Measurements from ENCODE around the gene TAF15.

TAF15 gene

DNA sequence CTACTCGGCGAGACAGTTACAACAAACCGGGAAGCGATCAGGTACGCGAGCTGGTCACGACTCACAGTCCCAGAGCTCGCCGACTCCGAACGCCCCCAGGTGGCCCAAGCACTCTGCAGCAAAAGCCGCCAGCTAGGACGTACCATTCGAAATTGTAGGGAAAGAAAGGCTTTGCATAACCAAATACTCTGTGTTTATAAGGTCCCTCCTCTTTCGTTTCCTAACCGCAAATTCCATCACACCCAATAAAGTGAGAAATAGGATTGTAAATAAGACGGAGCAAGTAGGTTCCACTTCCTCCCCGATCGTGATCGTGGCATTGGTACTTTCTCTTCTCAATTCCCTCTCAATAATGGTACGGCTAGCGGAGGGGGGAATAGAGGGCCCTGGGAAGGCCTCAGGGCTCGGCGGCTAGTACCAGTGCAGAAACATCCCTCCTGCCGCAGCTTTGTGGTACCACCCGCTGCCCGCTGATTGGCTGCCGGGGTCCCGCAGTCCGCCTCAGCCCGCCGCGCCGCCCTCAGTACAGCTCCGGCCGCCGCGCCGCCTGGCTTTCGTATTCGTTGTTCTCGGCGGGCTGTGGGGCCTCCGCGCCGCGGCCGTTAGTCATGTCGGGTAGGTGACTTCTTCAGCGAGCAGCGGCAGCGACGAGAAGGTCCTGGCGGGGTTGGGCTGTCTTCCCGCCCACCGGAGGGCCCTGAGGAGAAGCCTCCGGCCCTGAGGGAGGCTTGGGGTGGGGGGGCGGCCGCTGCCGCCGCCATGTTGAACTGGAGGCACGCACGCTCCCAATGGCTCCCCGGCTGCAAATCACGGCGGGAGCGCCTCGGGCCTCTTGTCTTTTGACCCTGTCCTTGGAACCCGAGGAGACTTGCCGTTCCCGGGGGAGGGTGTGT lies at the start of gene TAF15:
TAF15 (plus strand) TSS at position 523 of the 893 bp plus-strand sequence; CDS start at position 609, 86 bp downstream.
- peak; percentile 86 for DNase-seq (ENCODE audit: low spot score)

DNA sequence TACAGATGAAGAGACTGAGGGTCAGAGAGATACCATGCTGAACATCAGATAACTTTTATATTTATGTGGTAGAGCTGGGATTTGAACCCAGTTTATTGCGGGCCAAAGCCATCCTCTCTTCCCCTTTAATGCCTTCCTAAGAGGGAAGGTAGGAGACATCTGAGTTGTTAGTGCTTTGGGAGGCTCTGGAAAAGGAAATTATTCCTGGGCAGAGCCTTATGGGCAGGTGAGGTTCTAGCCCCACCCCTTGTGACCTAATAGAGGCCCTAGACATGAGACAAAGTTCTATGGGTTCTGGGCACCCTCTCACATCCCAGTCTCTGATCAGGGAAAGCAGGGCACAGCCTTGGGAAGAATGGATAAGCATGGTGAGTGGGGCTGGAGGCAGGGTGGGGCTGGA lies 48.7 kb upstream of the TAF15 start, which contains the start of gene C17orf50:
C17orf50 (plus strand) TSS at position 301 of the 400 bp plus-strand sequence; CDS start at position 356, 55 bp downstream.
- DNase-seq (ENCODE audit: low spot score): no peak

DNA sequence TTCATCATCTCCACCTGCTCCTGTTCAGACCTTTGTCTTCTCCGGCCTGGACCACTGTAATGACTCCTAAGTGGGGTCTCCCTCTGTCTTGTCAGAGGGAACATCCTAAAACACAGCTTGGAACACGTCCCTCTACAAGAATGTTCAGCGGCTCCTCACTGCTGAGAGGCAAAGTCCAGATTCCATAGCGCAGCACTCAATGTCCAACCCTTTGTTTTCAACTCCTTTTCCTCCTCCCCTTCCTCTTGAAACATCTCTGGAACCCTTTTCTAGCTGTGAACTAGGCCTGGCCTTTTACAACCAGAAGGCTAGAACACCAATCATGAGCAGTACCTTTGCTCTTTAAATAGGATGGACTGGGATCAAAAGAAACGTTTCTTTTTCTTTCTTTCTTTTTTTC lies 47.7 kb upstream of the TAF15 start:
- DNase-seq (ENCODE audit: low spot score): no peak

- DNase-seq (ENCODE audit: low spot score): no peak
Measured at GRCh38 chr17:35763767-35764122, 45.5 kb upstream of the TAF15 start.

DNA sequence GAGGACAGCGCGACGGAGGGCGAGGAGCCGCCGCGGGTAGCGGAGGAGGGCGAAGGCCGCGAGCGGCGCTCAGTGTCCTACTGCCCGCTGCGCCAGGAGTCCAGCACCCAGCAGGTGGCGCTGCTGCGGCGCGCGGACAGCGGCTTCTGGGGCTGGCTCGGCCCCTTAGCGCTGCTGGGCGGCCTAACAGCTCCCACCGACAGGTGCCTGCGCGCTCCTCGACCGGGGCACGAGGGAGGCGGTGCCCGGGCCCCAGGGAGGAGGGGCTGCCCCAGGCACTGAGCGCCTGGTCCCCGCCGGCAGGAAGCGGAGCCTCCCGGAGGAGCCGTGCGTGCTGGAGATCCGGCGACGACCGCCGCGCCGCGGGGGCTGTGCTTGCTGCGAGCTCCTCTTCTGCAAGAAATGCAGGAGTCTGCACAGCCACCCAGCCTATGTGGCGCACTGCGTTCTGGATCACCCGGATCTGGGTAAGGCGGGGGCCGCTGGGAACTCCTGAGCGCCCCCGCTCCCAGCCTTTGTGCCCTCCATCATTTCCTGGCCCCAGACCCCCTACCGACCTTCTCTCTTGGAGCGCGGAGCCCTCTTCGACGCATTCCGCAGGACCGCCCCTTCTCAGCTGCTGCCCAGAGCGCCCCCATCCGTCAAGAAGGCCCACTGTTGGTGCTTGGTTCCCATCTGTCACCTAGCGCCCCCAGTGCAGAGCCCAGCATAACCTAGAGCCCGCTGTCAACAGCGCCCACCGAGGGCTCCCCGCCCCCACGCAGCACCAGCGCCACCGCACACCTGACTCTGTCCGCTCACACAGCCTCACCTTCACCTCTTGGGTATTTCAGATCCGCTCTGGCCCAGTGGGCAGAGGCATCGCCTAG lies 44.9 kb upstream of the TAF15 start:
- peak; percentile 99 for DNase-seq (ENCODE audit: low spot score)

- no peak for DNase-seq (ENCODE audit: low spot score)
Measured at GRCh38 chr17:35765086-35765710, 44.1 kb upstream of the TAF15 start.

- no peak for DNase-seq (ENCODE audit: low spot score)
Measured at GRCh38 chr17:35765756-35766488, 43.4 kb upstream of the TAF15 start.

DNA sequence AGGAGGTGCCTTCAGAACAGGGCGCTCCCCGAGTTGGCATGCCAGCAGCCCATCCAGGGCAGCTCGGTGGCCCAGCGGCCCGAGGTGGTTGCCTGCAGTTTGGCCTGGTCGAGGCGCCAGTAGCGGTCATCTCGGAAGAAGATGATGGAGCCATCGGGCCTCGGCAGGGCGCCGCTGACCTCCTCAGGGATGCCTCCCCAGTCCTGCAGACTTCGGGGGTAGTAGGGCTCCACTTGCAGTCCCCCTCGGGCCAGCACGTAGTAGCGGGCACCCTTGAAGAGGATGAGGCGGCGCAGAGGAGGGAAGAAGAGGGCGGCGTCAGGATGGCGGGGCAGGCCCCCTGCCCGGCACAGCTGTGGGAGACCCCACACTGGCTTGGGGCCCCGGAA lies 42.8 kb upstream of the TAF15 start:
- DNase-seq (ENCODE audit: low spot score): no peak

DNA sequence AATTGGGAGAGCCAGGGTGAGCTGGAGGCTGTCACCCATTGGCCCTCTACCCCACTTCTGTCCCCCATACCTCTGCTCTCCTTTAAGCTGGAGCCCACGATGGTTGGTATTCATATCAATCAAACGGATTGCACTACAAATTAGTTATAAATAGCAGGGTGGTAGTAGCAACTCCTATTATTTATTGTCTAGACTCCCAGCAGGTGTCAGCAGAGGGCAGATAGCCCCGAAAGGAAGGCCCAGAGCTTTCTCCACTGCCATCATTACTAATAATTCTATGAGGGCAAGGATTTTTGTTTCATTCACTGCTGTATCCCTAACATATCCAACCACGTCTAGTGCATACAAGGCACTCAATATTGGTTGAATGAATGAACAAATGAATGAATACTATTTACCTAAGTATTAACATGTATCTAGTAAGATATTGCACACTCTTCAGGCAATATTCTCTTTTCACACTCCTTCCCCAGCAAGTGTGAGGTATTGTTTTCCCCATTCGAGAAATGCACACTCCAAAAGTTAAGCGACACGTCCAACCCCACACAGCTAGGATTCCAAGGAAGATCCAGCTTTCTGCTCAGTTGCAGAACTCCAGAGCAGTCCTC lies 42.3 kb upstream of the TAF15 start:
- peak; percentile 88 for DNase-seq (ENCODE audit: low spot score)

- DNase-seq (ENCODE audit: low spot score): no peak
Measured at GRCh38 chr17:35768797-35769196, 40.5 kb upstream of the TAF15 start.

- no peak for DNase-seq (ENCODE audit: low spot score)
Measured at GRCh38 chr17:35769895-35770486, 39.3 kb upstream of the TAF15 start.

DNA sequence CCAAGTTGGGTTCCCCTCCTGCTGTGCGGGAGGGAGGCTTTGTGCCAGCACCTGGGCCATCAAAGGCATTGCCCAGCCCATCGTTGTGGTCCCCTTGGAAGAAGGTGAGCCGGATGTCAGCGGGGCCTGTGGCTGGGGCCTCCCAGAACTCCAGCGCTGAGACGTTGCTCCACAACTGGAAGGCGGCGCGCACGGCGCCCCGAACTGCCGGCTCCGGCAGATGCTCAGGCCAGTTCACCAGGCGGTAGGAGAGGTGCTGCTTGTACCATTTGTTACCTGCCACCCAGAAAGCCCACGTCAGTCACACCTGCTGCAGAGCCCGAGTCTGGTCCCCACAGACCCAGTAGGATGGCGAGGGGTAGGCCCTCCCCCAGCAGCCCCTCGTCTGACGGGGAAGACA lies 36.2 kb upstream of the TAF15 start:
- no peak for DNase-seq (ENCODE audit: low spot score)

DNA sequence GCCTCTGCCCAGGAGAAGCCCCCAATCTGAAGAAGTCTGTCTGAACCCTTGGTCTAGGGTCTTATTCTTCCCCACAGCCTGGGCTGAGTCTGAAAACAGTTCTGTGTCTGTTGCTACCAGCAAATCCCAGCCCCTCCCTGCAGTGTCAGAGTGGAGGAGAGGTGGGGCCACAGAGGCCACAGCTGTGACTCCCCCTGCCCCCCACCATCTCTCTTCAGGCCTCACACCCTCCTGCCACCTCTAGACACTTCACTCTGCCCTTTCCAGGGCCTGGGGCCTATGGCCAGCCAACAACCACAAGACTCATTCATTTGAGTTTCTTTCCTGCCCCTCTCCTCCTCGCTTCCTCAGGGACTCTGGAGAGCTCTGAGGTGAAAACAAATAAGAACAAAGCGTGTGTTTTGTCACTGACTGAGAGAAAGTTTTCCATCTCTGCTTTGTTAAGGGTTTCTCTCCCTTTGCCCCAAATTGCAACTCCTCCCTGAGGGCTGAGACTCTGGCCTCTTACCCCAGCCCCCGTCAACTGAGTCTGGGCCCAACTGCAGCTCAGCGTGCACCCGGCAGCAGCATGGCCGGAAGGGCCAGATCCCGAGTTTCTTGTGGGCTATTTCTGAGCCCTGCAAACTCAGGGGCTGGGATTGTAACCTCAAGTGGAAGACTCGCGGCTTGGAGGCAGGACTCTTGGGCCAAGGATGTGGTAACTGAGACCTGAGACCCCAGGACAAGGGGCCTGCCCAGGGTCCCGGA lies 35.4 kb upstream of the TAF15 start:
- DNase-seq (ENCODE audit: low spot score): no peak

DNA sequence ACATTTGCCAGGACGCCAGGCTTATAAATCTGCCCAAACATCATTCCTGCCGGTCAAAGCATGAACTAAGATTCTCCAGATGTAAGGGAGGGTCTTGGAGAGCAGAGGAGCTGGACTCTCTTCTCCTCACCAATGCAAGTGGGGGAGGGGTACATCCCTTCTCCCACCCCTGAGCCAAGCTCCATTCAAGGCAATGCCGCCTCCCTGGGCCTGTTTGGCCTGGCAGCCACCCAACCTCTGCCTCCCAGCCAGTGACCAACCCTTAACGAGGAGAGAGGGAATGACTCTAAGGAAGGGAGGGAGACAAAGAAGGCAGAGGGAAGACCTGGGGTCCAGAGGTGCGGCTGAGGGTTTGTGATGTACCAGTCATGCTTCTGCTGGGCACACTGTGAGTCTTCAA lies 34.8 kb upstream of the TAF15 start:
- DNase-seq (ENCODE audit: low spot score): no peak

- DNase-seq (ENCODE audit: low spot score): no peak
Measured at GRCh38 chr17:35775039-35775438, 34.2 kb upstream of the TAF15 start.

DNA sequence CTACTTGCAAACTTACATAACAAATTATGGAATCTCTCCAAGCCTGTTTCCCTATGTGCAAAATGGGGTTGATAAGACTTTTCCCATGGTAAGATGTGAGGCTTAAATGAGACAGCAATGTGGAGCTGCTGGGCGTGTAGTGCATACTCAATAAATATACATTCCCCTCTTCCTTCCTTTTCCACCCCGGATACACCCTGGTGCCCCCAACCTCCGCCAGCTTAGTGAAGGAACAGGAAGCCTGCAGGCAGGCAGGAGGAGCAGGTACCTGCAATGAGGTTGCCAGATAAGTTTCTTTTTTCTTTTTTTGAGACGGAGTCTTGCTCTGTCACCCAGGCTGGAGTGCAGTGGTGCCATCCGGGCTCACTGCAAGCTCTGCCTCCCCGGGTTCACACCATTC lies 33.7 kb upstream of the TAF15 start:
- no peak for DNase-seq (ENCODE audit: low spot score)

GRCh38 chr17:35778641-35779196 lies 30.6 kb upstream of the TAF15 start:
- DNase-seq (ENCODE audit: low spot score): no peak

GRCh38 chr17:35780950-35781349 lies 28.3 kb upstream of the TAF15 start:
- DNase-seq (ENCODE audit: low spot score): no peak

GRCh38 chr17:35784895-35785294 lies 24.4 kb upstream of the TAF15 start:
- DNase-seq (ENCODE audit: low spot score): no peak

GRCh38 chr17:35786941-35787432 lies 22.3 kb upstream of the TAF15 start:
- DNase-seq (ENCODE audit: low spot score): no peak
